Measurements from ENCODE around the gene GPC6. TPM values are rescaled to one million over a fixed set of nuclear protein-coding genes. Genes with fewer than 3 reads are reported as not detected.

Gene GPC6
- total and polyA plus RNA-seq, 9 of the 15 experiments (the other 6 are each of a cell fraction or from before 2014, with no cell fraction given): under 0.01 to 0.20 (median 0.01) TPM; not detected in 4

DNA sequence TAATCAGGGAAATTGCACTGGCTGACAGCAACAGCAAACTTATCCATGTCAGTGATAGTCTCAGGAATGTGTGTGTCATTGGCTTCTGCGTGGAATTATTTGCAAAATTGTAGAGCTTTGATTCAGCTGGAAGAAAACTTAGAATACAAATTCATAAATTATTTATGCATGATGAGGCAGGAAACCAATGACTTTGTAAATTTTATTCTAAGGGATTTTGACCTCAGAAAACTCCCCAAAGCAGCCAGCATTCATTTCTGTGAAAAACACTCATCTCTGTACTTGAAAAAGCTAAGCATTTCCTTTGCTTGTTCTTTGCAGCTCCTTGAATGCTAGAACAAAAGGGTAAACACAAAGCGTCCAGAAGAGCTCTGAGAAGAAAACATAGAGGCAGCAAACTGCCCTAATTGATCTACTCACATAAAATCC is 1090.5 kb downstream of the GPC6 start (continued):
- TF ChIP-seq, protein P1, sequence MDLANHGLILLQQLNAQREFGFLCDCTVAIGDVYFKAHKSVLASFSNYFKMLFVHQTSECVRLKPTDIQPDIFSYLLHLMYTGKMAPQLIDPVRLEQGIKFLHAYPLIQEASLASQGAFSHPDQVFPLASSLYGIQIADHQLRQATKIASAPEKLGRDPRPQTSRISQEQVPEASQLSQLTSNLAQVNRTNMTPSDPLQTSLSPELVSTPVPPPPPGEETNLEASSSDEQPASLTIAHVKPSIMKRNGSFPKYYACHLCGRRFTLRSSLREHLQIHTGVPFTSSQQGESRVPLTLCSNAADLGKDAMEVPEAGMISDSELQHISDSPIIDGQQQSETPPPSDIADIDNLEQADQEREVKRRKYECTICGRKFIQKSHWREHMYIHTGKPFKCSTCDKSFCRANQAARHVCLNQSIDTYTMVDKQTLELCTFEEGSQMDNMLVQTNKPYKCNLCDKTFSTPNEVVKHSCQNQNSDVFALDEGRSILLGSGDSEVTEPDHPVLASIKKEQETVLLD (IDR thresholded peaks at IDR 0.05): no peak
- TF ChIP-seq CREB1 (IDR thresholded peaks at IDR 0.05) (no peak), CREB1 (CRISPR knock-in tag; IDR thresholded peaks at IDR 0.05) (no peak), CTBP1 (IDR thresholded peaks at IDR 0.05; ENCODE audit: borderline replicate concordance) (no peak), RBM22 (IDR thresholded peaks at IDR 0.05; ENCODE audit: low read depth, low read length, poor library complexity, severe bottlenecking) (no peak), ZFX (CRISPR knock-in tag; IDR thresholded peaks at IDR 0.05) (no peak), FOSL1 (tag; conservative IDR thresholded peaks at IDR 0.05) (no peak), BRD9 (IDR thresholded peaks at IDR 0.05; ENCODE audit: low read depth, partially characterized antibody) (no peak), DNMT1 (IDR thresholded peaks at IDR 0.05) (no peak)

DNA sequence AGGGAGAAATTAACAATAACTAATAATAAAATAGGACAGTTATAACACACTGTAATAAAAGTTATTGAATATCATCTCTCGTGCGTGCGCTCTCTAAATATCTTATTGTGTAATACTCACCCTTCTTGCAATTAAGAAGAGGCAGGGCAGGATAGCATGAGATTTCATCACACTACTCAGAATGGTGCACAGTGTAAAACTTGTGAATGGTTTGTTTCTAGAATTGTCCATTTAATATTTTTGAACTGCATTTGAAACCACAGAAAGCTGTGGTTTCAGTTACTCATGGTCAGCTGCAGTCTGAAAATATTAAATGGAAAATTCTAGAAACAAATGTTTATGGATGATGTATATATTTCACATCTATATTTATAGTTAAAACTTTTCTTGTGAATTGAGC is 1091.8 kb downstream of the GPC6 start:
- Histone ChIP-seq H3K9ac (ENCODE audit: insufficient read depth in 1 of 2, low read depth in 2 of 2, low read length in 2 of 2) (no peak overlapping the region), H3K79me2 (ENCODE audit: control insufficient read depth, insufficient read depth, low read length) (no peaks in the 10 kb centered on the region), H3K27me3 (ENCODE audit: control insufficient read depth in 2 of 2, insufficient read depth in 2 of 2, low read length in 2 of 2) (no peaks in the 10 kb centered on the region), H3K9me1 (ENCODE audit: control insufficient read depth, insufficient read depth, low read length) (no peaks in the 10 kb centered on the region), H3K27ac (ENCODE audit: extremely low read depth, low read depth, low read length) (no peak overlapping the region), H3K9me3 (replicated peaks; ENCODE audit: control insufficient read depth, insufficient read depth, low read depth, low read length) (no peaks in the 10 kb centered on the region), H3K4me3 (no peak overlapping the region), H3K4me2 (ENCODE audit: insufficient read depth, low read length) (no peak overlapping the region), H4K20me1 (replicated peaks; ENCODE audit: control insufficient read depth, insufficient read depth, low read length) (no peaks in the 10 kb centered on the region), H3K36me3 (ENCODE audit: control insufficient read depth, insufficient read depth, low read length) (no peaks in the 10 kb centered on the region), H2AFZ (ENCODE audit: low read depth, low read length) (no peak overlapping the region), H3K4me1 (replicated peaks in 1 of 2; ENCODE audit: control insufficient read depth in 2 of 2, insufficient read depth in 2 of 2, low read length in 2 of 2) (no peaks in the 10 kb centered on the region)
- no peak for ATAC-seq
- DNase-seq (ENCODE audit: extremely low read depth in 1 of 4, low spot score in 3 of 4): no peak
- ChIA-PET CTCF (ENCODE audit: low intra/inter-chr PET ratio) (no interaction called here), POLR2A (no interaction called here)
- WGBS (ENCODE audit: insufficient coverage, low coverage, missing lambda C conversion rate): 0% methylated on average over 3 of the region's 3 CpGs
- no TSS peak for BruUV-seq (replicated peaks)
- no peak for FAIRE-seq
- no peak for TF ChIP-seq CREB1 (IDR thresholded peaks at IDR 0.05)
- TF ChIP-seq CREB1 (CRISPR knock-in tag; IDR thresholded peaks at IDR 0.05): no peak
- no peak for TF ChIP-seq ZNF408 (CRISPR knock-in tag; IDR thresholded peaks at IDR 0.05; ENCODE audit: low read depth)
- no peak for TF ChIP-seq CREBBP (IDR thresholded peaks at IDR 0.05; ENCODE audit: low read depth, low read length)
- TF ChIP-seq, protein P2, sequence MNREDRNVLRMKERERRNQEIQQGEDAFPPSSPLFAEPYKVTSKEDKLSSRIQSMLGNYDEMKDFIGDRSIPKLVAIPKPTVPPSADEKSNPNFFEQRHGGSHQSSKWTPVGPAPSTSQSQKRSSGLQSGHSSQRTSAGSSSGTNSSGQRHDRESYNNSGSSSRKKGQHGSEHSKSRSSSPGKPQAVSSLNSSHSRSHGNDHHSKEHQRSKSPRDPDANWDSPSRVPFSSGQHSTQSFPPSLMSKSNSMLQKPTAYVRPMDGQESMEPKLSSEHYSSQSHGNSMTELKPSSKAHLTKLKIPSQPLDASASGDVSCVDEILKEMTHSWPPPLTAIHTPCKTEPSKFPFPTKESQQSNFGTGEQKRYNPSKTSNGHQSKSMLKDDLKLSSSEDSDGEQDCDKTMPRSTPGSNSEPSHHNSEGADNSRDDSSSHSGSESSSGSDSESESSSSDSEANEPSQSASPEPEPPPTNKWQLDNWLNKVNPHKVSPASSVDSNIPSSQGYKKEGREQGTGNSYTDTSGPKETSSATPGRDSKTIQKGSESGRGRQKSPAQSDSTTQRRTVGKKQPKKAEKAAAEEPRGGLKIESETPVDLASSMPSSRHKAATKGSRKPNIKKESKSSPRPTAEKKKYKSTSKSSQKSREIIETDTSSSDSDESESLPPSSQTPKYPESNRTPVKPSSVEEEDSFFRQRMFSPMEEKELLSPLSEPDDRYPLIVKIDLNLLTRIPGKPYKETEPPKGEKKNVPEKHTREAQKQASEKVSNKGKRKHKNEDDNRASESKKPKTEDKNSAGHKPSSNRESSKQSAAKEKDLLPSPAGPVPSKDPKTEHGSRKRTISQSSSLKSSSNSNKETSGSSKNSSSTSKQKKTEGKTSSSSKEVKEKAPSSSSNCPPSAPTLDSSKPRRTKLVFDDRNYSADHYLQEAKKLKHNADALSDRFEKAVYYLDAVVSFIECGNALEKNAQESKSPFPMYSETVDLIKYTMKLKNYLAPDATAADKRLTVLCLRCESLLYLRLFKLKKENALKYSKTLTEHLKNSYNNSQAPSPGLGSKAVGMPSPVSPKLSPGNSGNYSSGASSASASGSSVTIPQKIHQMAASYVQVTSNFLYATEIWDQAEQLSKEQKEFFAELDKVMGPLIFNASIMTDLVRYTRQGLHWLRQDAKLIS (CRISPR knock-in tag; IDR thresholded peaks at IDR 0.05): no peak
- no peak for TF ChIP-seq ZNF589 (CRISPR knock-in tag; IDR thresholded peaks at IDR 0.05; ENCODE audit: low read depth)
- TF ChIP-seq HNRNPH1 (optimal IDR thresholded peaks at IDR 0.05; ENCODE audit: low read depth, low read length): no peak
- no peak for TF ChIP-seq KDM2B (CRISPR knock-in tag; IDR thresholded peaks at IDR 0.05)
- TF ChIP-seq BHLHE40 (IDR thresholded peaks at IDR 0.05; ENCODE audit: low read length): no peak
- no peak for TF ChIP-seq CBFA2T2 (conservative IDR thresholded peaks at IDR 0.05)
- no peak for TF ChIP-seq RHOXF2B (CRISPR knock-in tag; conservative IDR thresholded peaks at IDR 0.05)
- in situ Hi-C loops (cut with MboI) (no loop called here), intact Hi-C loops (cut with micrococcal nuclease) (no loop called here)
